DMS 273 treated with DMSO at 0.1 percent for 48 hours (cell line): ENCODE measurements around the gene BNC2.

Source experiments
- DNase-seq: peaks from one replicate; lab custom pipeline; 2025; lab: John Stamatoyannopoulos, UW

BNC2 gene

DNA sequence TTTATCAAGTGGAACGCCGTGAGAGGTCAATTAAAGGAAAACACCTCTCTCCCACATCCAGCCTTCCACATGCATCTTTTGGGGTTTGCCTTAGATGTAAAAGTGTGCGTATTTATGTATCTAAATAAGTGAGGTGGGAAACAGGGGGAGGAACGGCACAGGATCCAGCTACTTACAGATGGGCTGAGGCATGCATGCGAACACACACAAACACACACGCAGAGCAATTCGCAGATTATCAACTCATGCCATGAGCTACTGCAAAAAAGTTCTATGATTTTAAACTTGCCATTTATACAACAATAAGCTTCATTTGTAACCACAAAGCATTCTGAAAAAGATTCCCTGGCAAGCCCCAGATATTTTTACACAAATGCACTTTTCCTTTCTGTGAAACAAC lies 242.1 kb downstream of the BNC2 start:
- no peak for DNase-seq

DNA sequence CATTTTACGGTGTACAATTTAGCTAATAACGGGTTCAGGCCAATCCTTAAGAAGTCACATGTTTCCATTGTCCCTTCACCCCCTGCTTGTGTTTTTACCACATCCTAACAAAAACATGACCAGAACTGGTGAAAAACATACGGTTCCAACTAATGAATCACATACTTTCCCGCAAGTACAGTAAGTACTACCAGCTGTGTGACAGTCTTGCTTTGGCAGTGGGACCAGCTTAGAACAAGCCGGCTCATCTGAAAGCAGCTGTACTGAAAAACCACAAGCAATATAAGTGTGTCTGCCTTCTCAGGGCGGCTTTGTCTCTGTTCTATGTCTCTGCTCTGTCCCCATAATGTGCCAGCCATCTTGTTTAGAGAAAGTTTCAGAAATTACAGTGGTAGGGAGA lies 242.5 kb downstream of the BNC2 start:
- peak; percentile 74 for DNase-seq

DNA sequence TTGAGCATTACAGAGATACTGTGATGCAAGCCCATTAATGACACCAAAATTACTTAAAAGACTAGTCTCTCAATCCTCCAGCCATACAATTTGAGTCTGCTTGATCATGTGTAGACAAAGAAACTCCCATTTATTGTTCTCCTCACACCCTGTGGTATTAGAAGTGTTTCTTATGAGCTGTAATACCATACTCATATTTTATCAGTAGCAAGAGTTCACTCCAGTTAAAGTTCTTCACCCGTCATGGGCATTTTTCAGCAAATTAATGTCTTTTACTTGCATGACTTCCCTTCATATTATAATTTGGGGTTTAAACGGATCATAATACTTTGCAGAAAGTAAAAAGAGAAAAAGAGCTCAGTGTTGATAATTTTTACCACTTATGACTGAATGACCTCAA lies 242.9 kb downstream of the BNC2 start:
- DNase-seq = no peak

DNA sequence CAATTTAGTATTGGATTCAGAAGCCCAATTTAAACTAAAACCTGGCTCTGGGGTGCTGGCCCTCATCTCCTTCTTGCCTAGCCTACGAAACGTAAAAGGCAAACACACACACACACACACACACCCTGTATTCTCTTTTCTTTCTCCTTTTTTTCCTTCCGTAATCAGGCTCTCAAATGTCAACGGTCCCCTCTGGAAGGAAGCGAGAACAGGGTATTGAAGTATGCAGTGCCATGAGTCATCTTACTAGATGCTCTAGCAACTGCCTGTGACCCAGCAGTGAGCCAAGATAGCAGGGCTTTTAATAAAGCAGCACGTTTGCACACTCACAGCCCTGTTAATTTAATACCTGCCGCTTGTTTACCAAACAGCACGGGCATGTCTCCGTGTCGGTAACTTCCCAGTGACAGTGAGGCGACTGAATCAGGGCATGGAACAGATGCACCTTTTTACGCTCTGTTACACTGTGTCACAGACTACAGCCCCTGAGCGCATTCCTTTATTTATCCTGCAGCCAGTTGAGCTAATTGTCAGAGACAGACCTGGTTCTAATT lies 243.8 kb downstream of the BNC2 start:
- peak; percentile 61 for DNase-seq

DNA sequence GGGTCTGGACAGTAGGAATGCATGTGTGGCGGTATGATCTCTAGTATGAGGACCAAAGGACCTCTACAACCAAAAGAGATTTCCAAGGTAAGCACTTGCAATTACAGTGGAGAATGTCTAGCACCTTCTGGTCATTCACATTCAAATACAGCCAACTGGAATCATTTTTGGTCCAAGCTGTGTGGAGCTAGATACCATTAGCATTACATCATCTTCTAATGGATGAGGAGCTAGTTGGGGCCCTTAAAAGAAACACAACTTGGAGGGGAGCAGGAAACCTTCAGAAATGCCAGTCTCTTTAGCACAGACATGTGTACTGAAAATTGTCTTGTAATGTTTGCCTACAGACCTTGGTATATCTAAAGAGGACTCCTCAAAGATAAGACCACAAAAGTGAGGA lies 244.7 kb downstream of the BNC2 start:
- DNase-seq = peak; percentile 32

DNA sequence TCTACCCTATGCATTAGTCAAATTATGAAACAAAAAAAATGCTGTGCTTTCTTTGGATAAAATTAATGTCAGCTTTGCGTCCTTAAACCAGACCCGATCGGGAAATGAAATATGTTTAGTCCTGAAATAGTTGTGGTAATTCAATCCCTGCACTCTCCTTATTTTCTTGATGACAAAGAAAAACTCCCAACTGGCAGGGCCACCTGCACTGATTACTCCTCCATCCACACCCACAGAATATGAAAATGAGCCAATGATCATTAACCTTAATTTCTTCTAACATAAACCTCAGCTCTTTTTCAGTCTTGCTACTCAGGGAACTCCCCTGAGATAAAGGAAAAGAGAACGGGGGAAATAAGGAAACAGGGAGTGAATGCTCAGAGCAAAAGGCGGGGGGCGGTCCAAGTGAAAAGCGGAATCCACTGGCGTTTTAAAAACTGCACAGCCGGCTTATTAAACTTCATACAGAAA lies 245.3 kb downstream of the BNC2 start:
- peak; percentile 39 for DNase-seq

DNA sequence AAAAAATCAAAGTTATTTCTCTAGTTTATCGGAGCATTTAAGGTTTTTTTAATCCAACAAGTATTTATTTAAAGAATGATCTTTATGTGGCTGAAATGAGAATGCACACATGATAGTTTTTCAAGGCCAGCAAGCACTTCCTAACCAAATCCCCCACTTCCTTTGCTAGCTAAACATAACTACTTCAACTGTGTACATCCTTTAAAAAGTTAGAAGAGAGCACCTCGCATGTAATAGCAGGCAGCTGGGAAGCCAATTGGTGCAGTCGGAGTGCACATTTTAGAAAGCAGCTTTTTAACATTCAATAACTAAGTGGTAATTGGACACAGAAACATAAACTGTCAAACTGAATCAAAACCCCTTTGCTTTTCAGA lies 245.7 kb downstream of the BNC2 start:
- peak; percentile 23 for DNase-seq

DNA sequence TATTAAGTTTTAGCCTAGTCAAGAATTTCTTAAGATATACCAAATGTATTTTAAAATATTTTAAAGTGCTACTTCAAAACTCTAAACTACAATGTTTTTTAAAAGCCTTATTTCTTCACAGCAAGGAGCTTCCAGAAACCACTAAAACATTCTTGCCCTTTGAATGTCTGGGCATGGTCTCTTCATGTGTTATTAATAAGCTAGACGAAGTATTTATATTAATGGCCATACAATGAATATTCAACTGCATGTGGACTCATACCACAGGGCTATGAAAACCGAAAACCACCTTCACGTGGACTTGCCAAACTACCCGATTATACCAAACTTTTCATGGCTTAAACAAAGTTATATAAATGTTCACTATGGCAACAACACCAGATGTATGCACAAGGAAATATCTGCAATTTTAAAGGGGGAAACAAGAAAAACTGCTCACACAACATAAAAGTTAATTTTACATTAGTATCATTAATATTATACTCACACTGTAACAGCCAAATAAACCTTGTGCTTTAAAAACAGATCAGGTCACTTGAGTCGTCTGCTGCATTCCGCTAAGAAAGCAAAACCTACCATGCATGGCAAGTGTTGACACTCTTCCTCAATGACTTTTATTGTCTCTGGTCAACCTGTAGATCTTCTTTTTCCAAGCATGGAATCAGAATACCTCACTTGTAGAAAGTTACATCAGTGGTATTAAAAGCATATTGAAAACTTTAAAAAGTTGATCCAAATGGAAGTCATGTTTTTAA lies 246.3 kb downstream of the BNC2 start:
- DNase-seq = no peak

DNA sequence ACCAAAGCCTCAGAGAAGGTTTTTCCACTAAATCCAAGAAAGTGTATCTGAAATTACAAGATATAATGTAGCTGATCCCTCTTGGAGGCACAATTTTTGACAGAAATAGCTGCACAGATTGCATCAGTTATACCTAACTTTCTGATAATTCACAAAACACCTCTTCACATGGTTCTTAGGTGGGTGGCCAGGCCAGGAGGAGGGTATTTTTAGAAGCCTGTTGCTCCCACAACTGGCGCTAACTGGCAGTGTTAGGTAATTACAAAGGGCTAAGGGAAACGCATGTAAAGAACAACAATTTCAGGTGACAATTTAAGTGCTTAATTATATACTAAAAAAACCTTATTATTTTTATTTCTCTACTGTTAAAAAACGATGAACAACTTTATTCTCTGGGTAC lies 247.9 kb downstream of the BNC2 start:
- peak; percentile 20 for DNase-seq

DNA sequence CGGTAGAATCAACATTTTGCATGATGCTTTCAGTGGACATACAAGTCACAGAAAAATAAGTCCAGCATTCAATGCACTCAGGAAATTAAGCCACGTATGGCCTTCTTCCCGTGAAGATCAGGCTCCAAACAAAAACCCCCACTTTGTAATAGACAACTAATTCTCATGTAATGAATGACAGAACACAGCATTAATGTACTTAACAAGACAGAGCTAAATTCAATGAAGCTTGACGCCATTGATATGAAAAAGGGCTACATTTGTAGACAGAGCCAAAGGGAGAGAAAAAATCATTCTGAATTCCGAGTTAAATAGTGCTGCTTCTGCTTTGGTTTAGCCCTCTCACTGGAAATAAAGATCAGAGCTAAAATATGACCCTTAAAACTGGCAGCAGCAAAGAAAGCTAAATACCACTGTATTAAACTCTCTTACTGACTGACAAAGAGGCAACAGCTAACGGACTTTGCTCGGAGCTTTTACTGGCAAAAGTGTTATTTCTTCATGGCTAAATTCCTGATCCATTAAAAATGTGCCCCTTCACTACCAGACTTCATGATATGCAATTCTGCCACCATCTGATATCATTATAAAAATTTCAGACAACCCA lies 250.5 kb downstream of the BNC2 start:
- no peak for DNase-seq

DNA sequence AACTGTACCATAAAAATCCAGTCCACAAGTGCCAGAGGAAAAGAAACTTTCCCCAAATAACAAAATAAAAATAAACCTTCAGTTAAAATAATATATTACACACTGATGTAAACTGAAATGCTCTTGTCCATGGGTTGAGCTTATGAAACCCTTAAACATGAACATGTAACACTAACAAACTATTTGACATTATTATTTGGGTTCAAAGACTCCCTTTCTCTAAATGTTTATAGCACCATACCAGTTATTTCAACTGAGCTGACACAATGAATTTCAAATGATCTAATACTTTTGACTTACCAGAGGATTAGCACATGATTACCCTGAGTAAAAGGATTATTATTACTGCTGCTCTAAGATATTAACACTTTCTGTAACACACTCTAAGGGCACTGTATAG lies 251.1 kb downstream of the BNC2 start:
- DNase-seq = no peak

DNA sequence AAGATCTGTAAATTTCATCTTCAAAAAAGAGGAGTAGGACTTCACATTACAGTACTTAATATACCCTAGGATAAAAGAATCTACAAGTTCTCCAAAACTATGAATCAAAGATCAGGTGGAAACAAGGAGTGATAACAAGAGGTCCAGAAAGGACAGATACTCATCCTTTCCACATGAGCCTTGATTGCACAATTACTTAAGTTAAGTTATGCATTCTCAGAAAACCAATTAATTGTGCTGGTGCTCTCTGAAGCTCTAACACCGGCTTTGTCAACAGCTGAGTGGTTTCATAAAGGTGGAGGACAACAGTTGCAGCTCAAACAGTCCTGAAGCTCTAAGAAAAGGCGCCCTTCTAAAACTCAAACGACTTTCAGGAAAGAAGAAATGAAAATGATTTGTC lies 251.9 kb downstream of the BNC2 start:
- no peak for DNase-seq

DNA sequence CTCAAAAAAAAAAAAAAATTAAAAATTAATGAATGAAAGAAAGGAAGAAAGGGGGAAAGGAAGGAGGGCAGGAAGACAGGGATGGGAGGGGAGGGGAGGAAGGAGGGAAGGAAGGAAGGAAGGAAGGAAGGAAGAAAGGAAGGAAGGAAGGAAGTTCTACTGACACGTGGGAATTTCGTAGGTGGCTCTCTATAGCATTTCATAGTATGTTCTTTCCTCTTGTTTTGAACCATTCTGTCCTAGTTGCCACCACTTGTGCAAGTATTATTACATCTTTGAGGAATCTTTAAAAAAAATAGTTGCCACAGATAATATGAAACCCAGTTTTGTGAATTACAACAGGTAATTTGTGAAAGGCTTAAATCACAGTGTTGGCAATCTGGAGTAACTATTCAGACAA lies 253.8 kb downstream of the BNC2 start:
- no peak for DNase-seq

DNA sequence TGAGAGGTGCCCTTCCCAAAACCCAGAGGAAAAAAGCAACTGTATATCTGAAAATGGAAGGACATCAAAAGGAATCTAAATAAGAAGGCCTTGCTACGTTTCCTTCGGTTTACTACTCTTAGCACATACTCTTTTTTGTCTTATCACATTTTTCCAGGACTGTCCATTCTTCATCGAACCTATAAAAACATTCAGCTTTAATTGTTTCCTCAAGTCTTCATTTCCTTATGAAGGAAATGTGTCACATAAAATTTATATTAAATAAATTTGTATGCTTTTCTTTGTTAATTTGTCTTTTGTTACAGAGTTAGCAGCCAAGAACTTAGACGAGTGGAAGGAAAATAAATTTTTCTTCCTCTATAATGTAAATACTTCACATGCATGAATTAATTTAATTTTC lies 255.0 kb downstream of the BNC2 start:
- no peak for DNase-seq

DNA sequence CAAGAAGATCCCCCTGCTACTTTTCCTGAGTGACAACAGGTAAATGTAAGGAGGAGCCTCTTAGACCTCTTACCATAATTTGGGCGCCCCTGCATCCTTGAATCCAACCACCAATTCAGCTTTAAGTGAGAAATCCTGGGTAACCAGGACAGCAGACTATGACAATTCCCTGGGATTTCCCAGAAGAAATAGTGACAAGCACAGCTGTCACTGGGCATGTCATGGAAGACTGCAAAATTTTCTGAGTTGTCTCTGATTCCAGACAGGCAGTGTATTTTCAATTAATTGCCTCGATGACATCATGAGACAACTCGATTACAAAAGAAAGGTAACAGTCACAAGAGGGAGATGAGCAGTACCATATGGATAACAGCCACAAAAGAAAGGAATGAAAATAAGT lies 256.9 kb downstream of the BNC2 start:
- no peak for DNase-seq

DNA sequence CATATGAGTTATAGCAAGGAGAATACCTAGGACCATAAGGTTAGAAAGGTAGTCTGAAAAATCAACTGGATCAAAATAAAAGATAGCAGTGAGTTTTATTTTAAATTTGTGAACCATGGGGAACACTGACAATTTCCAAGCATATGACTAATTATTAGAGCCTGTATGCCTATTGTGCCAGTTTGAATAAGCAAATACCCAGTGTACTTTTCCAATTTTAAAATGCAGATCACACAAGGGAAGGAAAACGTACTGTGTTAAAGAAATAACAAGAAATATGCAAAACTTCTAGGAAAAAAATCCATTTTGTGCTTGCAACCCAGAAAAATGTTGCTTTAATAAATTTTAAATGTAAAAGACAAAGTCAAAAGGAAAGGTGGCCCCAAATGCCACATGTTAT lies 257.4 kb downstream of the BNC2 start:
- no peak for DNase-seq

DNA sequence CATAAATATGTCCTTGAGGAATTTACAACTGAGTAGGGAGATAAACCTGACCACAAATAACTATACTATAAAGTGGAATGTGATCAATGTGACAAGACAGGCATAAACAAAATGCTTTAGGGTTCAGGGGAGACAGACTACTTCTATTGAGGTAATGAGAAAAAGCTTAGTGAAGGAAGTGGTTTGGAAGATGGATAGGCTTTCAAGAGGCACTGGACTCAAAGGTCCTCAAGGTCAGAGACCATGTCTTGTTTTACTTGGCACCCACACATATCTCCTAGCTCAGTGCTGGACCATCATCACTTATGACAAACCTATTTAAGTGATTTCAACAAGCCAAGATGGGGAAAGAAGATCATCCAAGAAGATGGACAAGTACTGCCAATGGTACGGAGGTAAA lies 257.8 kb downstream of the BNC2 start:
- no peak for DNase-seq

DNA sequence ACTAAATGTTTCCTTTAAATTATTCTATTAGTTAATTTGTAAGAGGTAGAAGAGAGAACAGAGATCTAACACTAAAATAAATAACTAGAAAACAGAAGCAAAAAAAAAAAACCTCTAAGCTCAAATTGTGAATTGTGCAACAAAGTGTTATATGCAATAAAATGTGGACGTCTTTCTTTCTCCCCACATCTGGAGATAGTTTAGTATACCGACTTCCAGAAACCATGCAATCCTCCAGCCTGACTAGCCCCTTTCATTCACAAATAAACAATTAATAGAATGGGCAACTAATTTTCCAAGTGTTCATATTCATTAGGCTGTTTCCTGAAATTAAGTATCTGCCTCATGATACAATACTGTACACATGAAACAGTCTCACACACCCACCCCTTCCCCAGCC lies 258.5 kb downstream of the BNC2 start:
- no peak for DNase-seq

DNA sequence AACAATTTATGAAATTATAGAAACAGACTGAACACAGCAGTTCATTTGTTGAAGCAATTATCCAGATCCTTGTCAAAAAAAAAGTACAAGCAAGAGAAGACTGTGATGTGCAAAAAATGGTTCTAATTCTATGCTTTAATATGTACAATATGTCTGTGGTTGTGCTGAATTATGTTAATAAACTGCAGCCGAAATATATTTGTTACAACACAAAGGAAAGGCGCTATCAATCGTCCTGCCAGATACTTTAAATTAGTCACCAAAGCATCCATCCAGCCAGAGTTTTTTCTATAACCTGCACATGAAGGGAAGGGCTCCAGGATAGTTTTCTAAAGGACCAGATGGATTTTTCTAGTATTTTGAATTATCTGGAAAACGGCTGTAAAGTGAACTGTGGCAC lies 259.5 kb downstream of the BNC2 start:
- DNase-seq = no peak

DNA sequence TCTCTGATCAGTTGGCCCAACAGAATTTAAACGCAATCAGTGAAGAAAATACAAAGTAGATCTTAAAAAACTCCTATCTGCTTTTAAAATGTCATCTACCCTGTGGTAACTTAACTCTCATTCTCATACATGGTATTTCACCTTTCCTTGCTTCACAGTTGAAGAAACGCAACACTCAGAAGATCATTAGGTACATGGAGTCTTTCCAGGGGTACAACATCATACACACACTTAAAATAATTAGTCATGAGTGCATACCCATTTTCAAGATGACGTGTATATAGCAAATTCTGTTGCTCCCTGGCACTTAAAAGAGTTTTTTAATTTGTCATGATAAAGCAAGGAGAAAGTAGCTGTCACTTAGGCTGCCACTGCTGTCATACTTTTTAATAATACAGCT lies 259.9 kb downstream of the BNC2 start:
- DNase-seq = no peak

DNA sequence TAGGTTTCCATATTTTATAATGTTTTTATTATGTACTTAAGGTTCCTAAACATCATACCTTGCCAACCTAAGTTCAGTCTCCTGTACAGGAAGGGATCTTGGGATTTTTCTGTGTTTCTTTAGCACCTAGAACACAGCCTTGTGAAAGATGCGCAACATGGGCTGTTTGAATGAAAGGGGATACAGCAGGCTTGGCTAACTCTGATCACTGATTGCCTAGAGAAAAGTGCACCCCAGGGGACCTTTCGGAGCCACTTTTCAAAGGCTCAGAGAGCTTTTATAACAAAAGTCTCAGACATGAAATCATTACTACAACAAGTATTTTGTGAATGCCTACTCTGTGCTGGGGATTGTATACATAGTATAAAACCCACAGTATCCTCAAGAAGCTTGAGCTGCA lies 261.6 kb downstream of the BNC2 start:
- no peak for DNase-seq

DNA sequence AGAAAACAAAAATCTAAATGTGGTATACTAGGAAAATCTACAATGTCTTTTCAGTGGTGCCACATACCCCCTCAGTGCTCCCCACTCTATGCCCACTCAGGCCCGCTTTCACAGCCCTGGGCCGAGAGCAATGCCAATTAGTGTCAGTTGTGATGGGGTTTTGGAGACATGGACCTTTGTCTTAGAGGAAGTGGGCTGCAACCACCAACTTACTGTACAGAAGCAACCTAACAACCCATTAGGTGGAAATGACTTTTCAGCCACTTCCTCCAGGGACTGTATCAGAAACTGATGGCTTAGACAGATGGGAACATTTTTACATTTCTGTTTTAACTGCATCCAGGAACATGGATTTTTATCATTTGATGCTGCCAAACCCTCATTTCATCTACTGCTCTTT lies 268.0 kb downstream of the BNC2 start:
- no peak for DNase-seq

DNA sequence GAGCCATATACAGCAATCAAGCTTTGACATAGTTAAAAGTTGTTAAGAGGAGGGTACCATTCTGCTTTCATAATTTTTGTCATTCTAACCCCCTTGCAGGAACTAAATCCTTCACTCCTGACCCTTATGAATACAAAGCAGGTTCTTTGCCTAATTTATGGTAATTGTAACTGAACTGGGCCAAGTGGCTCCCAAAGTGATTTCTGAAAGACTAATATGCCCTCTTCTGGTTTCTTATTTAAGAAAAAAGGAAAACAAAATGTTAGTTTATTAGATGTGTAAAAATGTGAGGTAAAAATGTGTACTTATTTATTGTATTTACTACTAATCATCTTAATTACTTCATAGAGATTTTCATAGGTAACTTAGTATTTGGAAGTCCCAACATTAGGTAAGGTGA lies 268.5 kb downstream of the BNC2 start:
- DNase-seq = no peak

DNA sequence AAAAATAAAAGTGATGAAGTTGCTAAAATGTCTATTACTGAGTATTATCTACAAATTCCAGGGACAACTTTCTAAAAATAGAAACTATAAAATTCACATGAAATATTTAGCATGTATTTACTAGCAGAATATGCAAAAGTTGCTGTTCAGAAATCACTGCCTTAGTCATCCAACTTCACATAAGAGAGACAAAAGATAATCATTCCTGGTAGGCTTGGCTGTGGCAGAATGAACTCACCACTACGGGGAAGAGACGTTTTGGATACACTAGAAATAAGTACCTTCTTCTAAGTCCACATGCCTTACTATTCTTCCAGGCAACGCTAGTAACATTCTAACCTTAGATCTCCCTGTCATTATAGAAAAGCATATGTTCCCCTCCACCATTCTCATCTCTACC lies 272.2 kb downstream of the BNC2 start:
- no peak for DNase-seq
